Measurements from ENCODE around the gene SMIM23. TPM values are rescaled to one million over a fixed set of nuclear protein-coding genes. Genes with fewer than 3 reads are reported as not detected.

Gene SMIM23
- total and polyA plus RNA-seq, 2 donors (not counting 1 experiment from before 2014, with no cell fraction given) = not detected

DNA sequence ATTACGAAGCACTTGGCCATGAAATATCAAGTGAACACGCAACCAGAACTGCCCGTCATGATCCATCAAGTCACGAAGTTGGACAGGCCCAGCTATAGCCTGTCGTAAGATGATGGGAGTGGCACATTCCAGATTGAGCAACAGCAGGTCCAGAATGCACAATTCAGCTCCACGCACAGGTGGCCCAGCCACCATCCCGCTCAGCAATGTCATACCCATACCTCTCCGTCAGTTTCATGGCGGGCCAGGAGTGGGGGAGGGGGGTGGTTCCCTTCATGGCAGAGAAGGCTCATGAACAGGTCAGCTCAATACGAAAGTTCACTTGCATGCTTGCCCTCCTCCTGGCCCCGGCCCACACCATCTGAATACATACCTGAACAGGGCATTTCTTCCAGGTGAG lies 34.9 kb downstream of the SMIM23 start:
- Mint-ChIP-seq H3K9me3 (ENCODE audit: insufficient read depth) (no peaks in the 10 kb centered on the region), H3K27ac (no peak overlapping the region), H3K4me1 (no peaks in the 10 kb centered on the region), H3K4me3 (no peak overlapping the region), H3K27me3 (peaks cover 16% of the 10 kb centered on the region)
- ChIA-PET CTCF (no interaction called here), POLR2A (no interaction called here)
- 96% methylated on average over 6 of the region's 11 CpGs for WGBS (ENCODE audit: insufficient coverage)
- no peaks in the 10 kb centered on the region for H3K79me2 ChIP-seq (ENCODE audit: control insufficient read depth, insufficient read depth, low read length)
- no peak for TF ChIP-seq EZH2 (IDR thresholded peaks at IDR 0.05; ENCODE audit: borderline replicate concordance, insufficient read depth, low read depth, low read length, poor library complexity, severe bottlenecking)
- TF ChIP-seq, protein P1, sequence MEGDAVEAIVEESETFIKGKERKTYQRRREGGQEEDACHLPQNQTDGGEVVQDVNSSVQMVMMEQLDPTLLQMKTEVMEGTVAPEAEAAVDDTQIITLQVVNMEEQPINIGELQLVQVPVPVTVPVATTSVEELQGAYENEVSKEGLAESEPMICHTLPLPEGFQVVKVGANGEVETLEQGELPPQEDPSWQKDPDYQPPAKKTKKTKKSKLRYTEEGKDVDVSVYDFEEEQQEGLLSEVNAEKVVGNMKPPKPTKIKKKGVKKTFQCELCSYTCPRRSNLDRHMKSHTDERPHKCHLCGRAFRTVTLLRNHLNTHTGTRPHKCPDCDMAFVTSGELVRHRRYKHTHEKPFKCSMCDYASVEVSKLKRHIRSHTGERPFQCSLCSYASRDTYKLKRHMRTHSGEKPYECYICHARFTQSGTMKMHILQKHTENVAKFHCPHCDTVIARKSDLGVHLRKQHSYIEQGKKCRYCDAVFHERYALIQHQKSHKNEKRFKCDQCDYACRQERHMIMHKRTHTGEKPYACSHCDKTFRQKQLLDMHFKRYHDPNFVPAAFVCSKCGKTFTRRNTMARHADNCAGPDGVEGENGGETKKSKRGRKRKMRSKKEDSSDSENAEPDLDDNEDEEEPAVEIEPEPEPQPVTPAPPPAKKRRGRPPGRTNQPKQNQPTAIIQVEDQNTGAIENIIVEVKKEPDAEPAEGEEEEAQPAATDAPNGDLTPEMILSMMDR (IDR thresholded peaks at IDR 0.05) = no peak
- no peaks in the 10 kb centered on the region for H3K9me3 ChIP-seq (ENCODE audit: control extremely low read depth in 1 of 3, control insufficient read depth in 2 of 3, insufficient read depth in 1 of 3, low read length in 2 of 3)
- H3K36me3 ChIP-seq (replicated peaks in 1 of 2; ENCODE audit: control extremely low read depth in 1 of 2, control insufficient read depth in 1 of 2, extremely low read depth in 1 of 2, insufficient read depth in 2 of 2, low read length in 1 of 2) = no peaks in the 10 kb centered on the region
- no peaks in the 10 kb centered on the region for H3K27me3 ChIP-seq (replicated peaks in 1 of 4; ENCODE audit: control extremely low read depth in 1 of 4, control insufficient read depth in 3 of 4, insufficient read depth in 4 of 4, low read length in 3 of 4)
- H3K4me2 ChIP-seq (replicated peaks; ENCODE audit: low read depth, low read length, poor library complexity, severe bottlenecking) = no peak overlapping the region
- intact Hi-C loops (cut with micrococcal nuclease) = no loop called here
- H2AFZ ChIP-seq (ENCODE audit: insufficient read depth, low read depth, low read length, poor library complexity, severe bottlenecking) = no peak overlapping the region
- DNase-seq (no peak), ATAC-seq (ENCODE audit: low read depth) (no peak)
- H3K9ac ChIP-seq (ENCODE audit: low read length) = no peak overlapping the region
- no peaks in the 10 kb centered on the region for H3K4me1 ChIP-seq (ENCODE audit: control insufficient read depth in 2 of 2, insufficient read depth in 2 of 2, low read length in 2 of 2)
- H3K4me3 ChIP-seq (ENCODE audit: control extremely low read depth in 1 of 5, extremely low read depth in 1 of 5, insufficient read depth in 1 of 5, low read depth in 2 of 5, low read length in 4 of 5) = no peak overlapping the region
- H4K20me1 ChIP-seq (ENCODE audit: control insufficient read depth, insufficient read depth, low read length, poor library complexity, severe bottlenecking) = no peaks in the 10 kb centered on the region
- H3K27ac ChIP-seq (ENCODE audit: low read length in 2 of 2) = no peak overlapping the region

- H3K4me3 Mint-ChIP-seq = no peak overlapping the region
- peaks cover 19% of the 10 kb centered on the region for H3K27me3 Mint-ChIP-seq
- intact Hi-C loops (cut with micrococcal nuclease) = no loop called here
- ChIA-PET CTCF (no interaction called here), POLR2A (no interaction called here)
- Histone ChIP-seq H3K36me3 (replicated peaks in 1 of 2; ENCODE audit: control extremely low read depth in 1 of 2, control insufficient read depth in 1 of 2, extremely low read depth in 1 of 2, insufficient read depth in 2 of 2, low read length in 1 of 2) (no peaks in the 10 kb centered on the region), H3K4me2 (replicated peaks; ENCODE audit: low read depth, low read length, poor library complexity, severe bottlenecking) (no peak overlapping the region), H3K79me2 (ENCODE audit: control insufficient read depth, insufficient read depth, low read length) (no peaks in the 10 kb centered on the region), H3K27me3 (replicated peaks in 1 of 4; ENCODE audit: control extremely low read depth in 1 of 4, control insufficient read depth in 3 of 4, insufficient read depth in 4 of 4, low read length in 3 of 4) (no peaks in the 10 kb centered on the region), H3K4me1 (ENCODE audit: control insufficient read depth in 2 of 2, insufficient read depth in 2 of 2, low read length in 2 of 2) (no peaks in the 10 kb centered on the region), H2AFZ (ENCODE audit: insufficient read depth, low read depth, low read length, poor library complexity, severe bottlenecking) (no peak overlapping the region), H3K27ac (ENCODE audit: low read length in 2 of 2) (no peak overlapping the region), H3K4me3 (ENCODE audit: control extremely low read depth in 1 of 5, extremely low read depth in 1 of 5, insufficient read depth in 1 of 5, low read depth in 2 of 5, low read length in 4 of 5) (no peak overlapping the region), H3K9ac (ENCODE audit: low read length) (no peak overlapping the region), H3K9me3 (ENCODE audit: control extremely low read depth in 1 of 3, control insufficient read depth in 2 of 3, insufficient read depth in 1 of 3, low read length in 2 of 3) (no peaks in the 10 kb centered on the region), H4K20me1 (ENCODE audit: control insufficient read depth, insufficient read depth, low read length, poor library complexity, severe bottlenecking) (no peaks in the 10 kb centered on the region)
- no peak overlapping the region for H3K27ac Mint-ChIP-seq
- DNase-seq (no peak), ATAC-seq (ENCODE audit: low read depth) (no peak)
- whole genome bisulfite sequencing (ENCODE audit: insufficient coverage) = 100% methylated on average over 3 of the region's 4 CpGs
- H3K4me1 Mint-ChIP-seq = no peaks in the 10 kb centered on the region
- H3K9me3 Mint-ChIP-seq (ENCODE audit: insufficient read depth) = no peaks in the 10 kb centered on the region
- TF ChIP-seq, protein P1 (IDR thresholded peaks at IDR 0.05) = no peak
- TF ChIP-seq EZH2 (IDR thresholded peaks at IDR 0.05; ENCODE audit: borderline replicate concordance, insufficient read depth, low read depth, low read length, poor library complexity, severe bottlenecking) = no peak
Observed at GRCh38 chr5:171821286-171821685, 35.7 kb downstream of the SMIM23 start.
